ENCODE measurements around the gene CPNE5.

Gene CPNE5

GRCh38 chr6:36821581-36822335 is 17.5 kb downstream of the CPNE5 start:
- peaks cover 8% of the 10 kb centered on the region for H3K4me1 ChIP-seq (ENCODE audit: insufficient read depth, poor library complexity, severe bottlenecking)
- H3K36me3 ChIP-seq (ENCODE audit: low read depth) = no peaks in the 10 kb centered on the region
- no peak for TF ChIP-seq CTCF (IDR thresholded peaks at IDR 0.05; ENCODE audit: poor library complexity, severe bottlenecking)
- H3K4me3 ChIP-seq (ENCODE audit: severe bottlenecking) = no peak overlapping the region
- H3K27ac ChIP-seq (ENCODE audit: poor library complexity, severe bottlenecking) = no peak overlapping the region
- DNase-seq (ENCODE audit: low spot score) (no peak), ATAC-seq (ENCODE audit: low read depth) (no peak)
- H3K27me3 ChIP-seq (ENCODE audit: insufficient read depth, poor library complexity, severe bottlenecking) = no peaks in the 10 kb centered on the region
- H3K9me3 ChIP-seq (ENCODE audit: severe bottlenecking) = no peaks in the 10 kb centered on the region

GRCh38 chr6:36820700-36821580 is 18.3 kb downstream of the CPNE5 start:
- ATAC-seq (ENCODE audit: low read depth) (peak; percentile 59; the same call in 2 of the 3 replicates), DNase-seq (ENCODE audit: low spot score) (no peak)
- Histone ChIP-seq H3K27ac (ENCODE audit: poor library complexity, severe bottlenecking) (peak overlapping the region; percentile 37), H3K27me3 (ENCODE audit: insufficient read depth, poor library complexity, severe bottlenecking) (no peaks in the 10 kb centered on the region), H3K36me3 (ENCODE audit: low read depth) (no peaks in the 10 kb centered on the region), H3K4me1 (ENCODE audit: insufficient read depth, poor library complexity, severe bottlenecking) (peaks cover 8% of the 10 kb centered on the region), H3K4me3 (ENCODE audit: severe bottlenecking) (no peak overlapping the region), H3K9me3 (ENCODE audit: severe bottlenecking) (no peaks in the 10 kb centered on the region)
- no peak for TF ChIP-seq CTCF (IDR thresholded peaks at IDR 0.05; ENCODE audit: poor library complexity, severe bottlenecking)

GRCh38 chr6:36818756-36819155 is 20.5 kb downstream of the CPNE5 start:
- Histone ChIP-seq H3K9me3 (ENCODE audit: severe bottlenecking) (no peaks in the 10 kb centered on the region), H3K27ac (ENCODE audit: poor library complexity, severe bottlenecking) (no peak overlapping the region), H3K4me3 (ENCODE audit: severe bottlenecking) (no peak overlapping the region), H3K36me3 (ENCODE audit: low read depth) (no peaks in the 10 kb centered on the region), H3K27me3 (ENCODE audit: insufficient read depth, poor library complexity, severe bottlenecking) (no peaks in the 10 kb centered on the region), H3K4me1 (ENCODE audit: insufficient read depth, poor library complexity, severe bottlenecking) (peaks cover 8% of the 10 kb centered on the region)
- TF ChIP-seq CTCF (IDR thresholded peaks at IDR 0.05; ENCODE audit: poor library complexity, severe bottlenecking) = no peak
- ATAC-seq (ENCODE audit: low read depth) = no peak
- DNase-seq (ENCODE audit: low spot score) = no peak

GRCh38 chr6:36817847-36818246 is 21.4 kb downstream of the CPNE5 start:
- no peak for DNase-seq (ENCODE audit: low spot score)
- Histone ChIP-seq H3K27me3 (ENCODE audit: insufficient read depth, poor library complexity, severe bottlenecking) (no peaks in the 10 kb centered on the region), H3K4me1 (ENCODE audit: insufficient read depth, poor library complexity, severe bottlenecking) (peaks cover 8% of the 10 kb centered on the region), H3K9me3 (ENCODE audit: severe bottlenecking) (no peaks in the 10 kb centered on the region), H3K27ac (ENCODE audit: poor library complexity, severe bottlenecking) (no peak overlapping the region), H3K36me3 (ENCODE audit: low read depth) (no peaks in the 10 kb centered on the region), H3K4me3 (ENCODE audit: severe bottlenecking) (no peak overlapping the region)
- no peak for TF ChIP-seq CTCF (IDR thresholded peaks at IDR 0.05; ENCODE audit: poor library complexity, severe bottlenecking)
- ATAC-seq (ENCODE audit: low read depth) = no peak

Measured in RWPE2 (cell line).